Right renal cortex interstitium (tissue), 3 donors: Measurements from ENCODE around the gene ARHGAP15. TPM values are rescaled to one million over a fixed set of nuclear protein-coding genes. Genes with fewer than 3 reads are reported as not detected.
"Not testable (repeated sequence)": the region's sequence is repeated elsewhere in the genome, so short reads cannot be mapped to it uniquely, and the experiment has no call there.

Experiments used
- DNase-seq, 3 donors: peaks; one replicate each; pipeline ENCODE4 v3.0.0-alpha.2; 2013; ENCODE audit warnings: low read depth in 3 of 3, low spot score in 2 of 3
- polyA plus RNA-seq, 3 donors: library from polyadenylated mRNA; unstranded; fragments of 120-200 nt; gene quantifications; one replicate each; pipeline ENCODE4 v1.2.1, GENCODE V29; 2013; ENCODE audit not compliant: insufficient read length in 3 of 3

ARHGAP15 gene
- polyA plus RNA-seq, 3 donors, result 3.4 to 7.2 (median 5.1) TPM

DNA sequence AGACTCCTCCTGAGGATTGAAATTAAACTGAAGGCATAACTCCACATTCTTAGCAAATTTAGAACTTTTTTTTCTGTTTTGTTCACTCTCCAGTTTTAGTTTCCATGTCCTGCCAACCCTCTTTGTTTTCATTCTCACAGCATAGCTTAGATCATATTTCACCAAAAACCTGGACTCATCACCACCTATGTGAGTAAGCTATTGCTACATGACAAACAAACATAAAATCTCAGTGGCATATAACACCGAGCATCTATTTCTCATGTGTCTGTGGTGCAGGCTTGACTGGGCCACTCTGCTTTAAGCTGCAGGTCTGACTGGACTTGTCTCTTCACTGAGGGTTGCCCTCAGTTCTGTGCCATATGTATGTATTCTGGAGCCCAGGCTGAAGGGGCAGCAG, 385.2 kb downstream of the ARHGAP15 start:
- no peak for DNase-seq

DNA sequence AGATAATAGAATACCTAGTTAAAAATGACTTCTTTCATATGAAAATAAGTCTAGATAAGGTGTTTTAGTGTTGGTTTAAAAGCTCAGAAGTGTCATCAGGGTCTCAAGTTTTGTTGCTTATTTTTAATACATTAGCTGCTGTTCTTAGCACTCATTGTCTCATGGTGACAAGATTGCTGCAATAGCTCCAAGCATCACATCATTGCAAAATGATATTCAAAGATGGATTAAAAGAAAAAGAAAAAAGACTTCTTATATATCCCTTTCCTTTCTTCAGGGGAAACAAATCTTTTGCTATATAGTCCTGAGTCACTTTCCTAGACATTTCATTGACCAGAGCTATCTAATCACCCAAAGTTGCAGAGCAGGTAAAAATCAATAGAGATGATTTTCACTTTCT, 386.1 kb downstream of the ARHGAP15 start:
- DNase-seq, result no peak

DNA sequence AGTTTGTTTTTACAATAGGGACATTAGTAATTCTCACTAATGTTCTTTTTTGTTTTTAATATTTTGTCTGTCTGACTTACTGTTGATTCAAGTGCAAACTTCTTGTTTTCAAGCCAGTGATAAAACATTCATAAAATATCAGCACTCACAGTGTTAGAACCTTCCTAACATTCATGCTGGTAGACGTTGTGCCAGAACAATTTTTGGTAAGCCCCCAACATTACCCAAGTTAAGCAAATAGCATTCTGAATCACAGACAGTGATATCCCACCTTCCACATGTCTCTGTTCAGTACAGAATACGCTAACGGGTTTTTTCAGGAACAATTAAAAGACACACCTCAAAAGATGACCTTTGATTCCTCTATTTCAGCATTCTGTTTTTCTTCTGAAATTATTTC, 390.3 kb downstream of the ARHGAP15 start:
- no peak for DNase-seq

DNA sequence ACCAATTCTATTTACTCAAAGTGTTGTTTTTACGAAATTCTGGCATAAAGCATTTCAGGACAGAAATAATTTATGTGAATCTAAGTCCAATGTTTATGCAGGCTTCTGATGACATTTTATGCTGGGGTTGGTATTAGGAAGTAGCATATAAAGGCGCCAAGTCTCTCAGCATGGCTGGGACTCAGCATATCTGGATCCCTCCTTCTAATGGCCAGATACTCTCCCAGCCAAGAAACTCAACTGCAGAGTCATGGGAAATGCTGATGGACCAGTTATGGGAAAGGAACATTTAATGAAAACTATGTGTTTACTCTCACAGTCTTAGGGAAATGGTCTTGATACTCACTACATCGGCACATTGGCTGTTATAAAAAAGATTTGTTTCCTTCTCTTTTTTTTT, 392.2 kb downstream of the ARHGAP15 start:
- DNase-seq, result no peak

DNA sequence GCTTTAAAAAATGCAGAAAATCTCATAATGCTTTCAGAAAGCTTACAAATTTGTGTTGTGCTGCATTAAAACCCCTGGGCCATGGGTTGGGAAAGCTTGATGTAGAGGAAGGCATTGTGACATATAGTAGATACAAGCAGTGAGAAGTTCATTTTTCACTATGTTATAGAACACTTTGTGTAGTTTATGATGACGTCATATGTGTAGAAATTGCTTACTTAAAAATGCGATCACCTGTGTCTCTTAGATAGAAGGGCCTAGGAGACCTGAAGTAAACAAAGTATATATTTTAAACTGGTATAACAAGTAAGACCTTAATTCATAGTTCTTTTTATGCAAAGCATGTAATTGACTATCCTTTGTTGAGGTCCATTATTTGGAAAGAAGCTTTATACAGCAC, 393.5 kb downstream of the ARHGAP15 start:
- DNase-seq, result no peak

DNA sequence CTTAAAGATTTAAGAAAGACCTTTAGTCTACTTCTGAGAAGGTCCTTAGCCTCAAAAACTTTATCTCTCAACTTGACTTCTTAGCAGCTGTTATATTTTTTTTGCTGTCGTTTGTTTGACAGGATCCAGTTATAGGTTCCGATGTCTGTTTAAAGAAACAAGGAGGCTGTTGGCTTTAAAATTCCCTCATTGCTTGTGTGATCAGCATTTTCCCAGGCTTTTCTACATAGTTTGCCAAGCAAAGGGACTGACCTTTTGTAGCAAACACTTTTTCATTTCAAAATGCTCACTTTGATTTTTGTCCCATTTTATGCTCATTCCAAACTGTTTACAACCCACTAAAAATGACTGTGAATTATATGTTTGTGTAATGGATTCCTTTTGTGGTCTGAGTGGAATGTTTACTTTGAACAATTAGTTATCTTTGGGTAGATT, 394.9 kb downstream of the ARHGAP15 start:
- no peak for DNase-seq

DNA sequence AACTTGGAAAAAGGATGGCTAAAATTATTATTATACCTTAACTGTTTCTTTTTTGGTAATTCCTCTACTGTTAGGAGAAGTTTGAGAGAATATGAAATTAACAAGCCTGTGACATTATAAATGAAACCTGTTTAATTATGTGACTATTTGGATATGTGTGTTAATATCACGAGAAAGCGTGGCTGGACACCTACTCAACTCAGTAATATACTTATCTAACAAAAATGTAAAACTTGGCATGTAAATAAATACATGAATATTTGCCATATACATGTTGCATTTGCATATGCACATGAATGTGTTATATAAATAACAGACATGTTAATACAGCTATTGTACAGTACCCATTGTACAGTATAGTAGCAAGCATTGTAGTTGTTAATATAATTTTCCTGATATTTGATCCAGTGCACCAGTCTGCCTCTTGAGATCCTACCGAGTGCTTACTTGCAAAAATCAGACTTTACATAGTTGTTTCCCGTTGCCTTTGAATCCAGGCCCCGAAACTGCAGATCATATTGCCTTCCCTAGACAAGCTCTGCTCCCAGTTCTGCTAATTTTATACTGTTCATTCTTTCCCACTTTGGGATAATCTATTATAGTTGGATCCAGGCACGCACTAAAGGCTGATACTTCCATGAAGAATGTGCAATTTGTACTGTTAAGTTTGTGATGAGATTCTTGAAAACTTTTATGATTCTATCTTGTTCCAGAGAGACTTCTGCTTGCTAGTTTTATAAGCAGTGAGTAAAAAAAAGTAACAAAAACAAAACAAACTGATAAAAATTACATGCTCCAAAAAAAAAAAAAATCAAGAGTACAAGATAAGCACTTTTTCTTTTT, 395.6 kb downstream of the ARHGAP15 start:
- DNase-seq, result no peak

DNA sequence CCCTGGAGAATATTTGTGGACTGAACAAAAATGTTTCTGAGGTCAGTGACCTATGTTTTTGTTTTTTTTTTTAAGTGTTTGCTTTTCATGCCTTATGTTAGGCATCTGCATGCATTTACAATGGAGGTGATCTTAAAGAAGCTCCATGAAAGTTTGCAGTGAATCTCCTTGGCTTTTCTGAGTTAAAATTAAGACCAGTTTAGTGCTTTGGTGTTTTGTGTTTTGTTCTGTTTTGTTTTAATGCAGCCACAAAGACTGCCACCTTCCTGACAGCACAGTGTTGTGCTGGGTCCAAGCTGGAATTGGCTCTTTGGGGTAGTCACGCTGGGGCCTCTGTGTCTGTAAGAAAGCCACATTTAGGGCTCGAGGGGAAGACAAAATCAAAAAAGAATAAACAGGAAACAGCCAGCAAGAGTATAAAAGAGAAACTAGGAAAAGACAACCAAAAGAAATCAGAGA, 396.2 kb downstream of the ARHGAP15 start:
- DNase-seq, result no peak

DNA sequence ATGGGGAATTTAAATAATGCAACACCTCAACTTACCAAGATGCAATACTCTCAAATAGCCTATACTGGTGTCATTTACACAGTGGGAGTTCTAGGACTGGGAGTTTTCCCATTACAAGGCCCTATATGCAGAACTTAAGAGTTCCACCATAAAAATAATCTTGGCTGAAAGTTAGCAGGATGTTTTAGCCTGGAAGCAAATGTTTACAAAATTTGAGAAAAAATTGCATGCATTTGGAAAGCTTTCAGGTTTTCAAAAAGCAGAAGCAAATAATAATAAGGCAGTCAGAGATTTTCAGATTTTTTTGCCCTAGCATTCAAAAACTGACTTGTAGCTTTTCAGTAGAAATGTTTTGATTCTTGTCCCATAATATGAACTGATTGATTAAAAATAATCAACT, 397.3 kb downstream of the ARHGAP15 start:
- no peak for DNase-seq

DNA sequence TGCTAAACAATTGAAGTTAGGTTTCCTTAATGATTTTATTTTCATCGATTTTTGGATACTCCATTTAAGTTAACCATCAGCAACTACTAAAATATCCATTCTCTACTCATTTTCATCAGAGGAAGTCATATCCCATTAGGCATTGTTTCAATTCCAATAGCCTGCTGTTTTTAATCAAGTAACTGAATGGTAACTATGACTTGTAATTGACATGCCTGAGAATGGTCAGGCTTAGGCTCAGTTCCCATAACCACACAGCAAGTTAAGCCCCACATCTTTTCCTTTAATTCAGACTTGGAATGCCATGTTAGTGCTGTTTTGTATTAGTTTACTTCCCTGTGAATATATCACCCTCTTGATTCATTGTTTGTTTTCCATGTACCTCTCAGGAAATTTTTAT, 398.8 kb downstream of the ARHGAP15 start:
- no peak for DNase-seq

DNA sequence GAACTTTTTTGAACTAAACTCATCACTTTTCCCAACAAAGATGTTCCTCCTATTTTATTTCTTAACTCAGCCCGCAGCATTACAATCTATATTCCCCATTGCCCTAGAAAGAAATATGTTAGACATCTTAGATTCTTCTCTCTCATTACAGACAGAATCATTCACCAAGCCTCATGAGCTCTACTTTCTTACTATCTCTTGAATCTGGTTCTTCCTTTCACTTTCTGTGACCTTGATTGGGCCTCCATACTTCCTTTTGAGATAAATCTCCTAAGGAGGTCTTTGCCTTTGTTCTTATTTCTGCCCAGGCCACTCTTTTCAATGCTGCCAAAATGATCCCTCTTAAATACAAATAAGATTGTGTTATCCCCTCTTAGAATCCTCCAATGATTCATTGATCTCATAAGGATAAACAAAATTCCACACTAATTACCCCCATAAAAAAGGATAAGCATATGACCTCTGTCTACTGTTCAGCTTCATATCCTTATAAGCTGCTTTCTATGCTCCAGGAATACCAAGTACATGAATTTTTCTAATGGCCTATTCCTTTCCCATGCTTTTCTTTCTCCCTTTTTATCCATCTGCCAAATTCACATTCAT, 400.0 kb downstream of the ARHGAP15 start:
- no peak for DNase-seq

DNA sequence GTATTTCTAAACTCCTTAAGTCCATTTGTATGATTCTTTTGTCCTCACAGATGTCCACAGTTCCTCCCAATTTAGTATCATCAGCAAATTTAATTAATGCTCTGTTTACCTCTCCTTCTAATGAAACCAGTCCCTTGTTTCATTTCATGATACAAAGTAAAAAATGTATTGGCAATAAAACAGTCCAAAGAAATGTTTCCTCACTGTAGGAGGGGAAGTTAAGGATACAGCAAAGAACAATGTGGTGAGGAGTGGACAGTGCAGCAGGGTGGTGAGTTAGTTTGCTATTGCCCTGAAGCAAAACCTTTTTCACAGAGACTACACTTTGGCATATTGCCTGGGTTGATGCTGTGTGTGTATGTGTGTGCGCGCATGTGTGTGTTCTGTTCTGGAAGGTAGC, 401.5 kb downstream of the ARHGAP15 start:
- DNase-seq, result no peak

DNA sequence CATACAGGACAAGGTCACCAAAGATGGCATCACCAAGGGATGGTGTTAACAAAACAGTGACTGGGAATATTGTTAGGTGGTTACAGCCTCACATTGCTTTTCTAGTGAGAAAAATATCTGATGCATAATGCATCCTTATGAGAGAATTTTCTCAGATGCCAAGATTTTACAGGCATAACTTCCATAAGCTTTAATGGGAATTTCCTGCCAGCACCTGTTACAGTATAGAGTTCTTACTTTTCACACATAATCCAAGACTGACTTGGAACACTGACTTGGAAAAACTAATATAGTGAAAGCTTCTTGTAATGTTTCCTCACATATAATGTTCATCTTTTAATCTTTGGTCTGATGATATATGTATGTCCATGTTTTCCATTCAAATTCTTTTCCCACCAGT, 402.8 kb downstream of the ARHGAP15 start:
- DNase-seq, result no peak

DNA sequence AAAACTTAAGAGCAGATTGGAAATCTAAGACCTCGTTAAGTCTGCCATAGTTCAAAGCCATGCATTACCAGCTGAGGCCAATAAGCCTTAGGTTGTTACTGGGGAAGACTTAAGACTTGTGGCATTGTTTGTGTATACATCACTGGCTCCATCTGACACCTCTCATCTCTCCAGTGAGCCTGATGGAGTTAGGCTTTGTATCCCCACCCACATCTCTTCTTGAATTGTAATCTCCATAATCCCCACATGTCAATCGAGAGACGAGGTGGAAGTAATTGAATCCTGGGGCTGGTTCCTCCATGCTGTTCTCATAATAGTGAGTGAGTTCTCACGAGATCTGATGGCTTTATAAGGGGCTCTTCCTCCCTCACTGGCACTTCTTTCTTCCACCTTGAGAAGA, 404.6 kb downstream of the ARHGAP15 start:
- DNase-seq, result no peak

DNA sequence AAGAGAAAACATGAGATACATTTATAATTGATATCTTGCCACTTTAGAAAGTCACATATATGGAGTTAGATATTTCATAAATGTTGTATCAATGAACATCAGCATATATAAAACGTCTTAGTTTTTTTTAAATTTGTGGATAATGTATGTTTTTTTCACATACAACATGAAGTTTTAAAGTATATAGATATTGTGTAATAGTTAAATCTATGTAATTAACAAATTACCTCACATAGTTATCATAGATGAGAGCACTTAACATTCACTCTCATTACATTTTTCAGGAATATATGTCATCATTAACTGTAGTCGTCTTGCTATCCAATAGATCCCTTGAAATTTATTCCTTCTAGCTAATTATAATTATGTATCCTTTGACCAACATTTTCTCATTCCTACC, 406.6 kb downstream of the ARHGAP15 start:
- DNase-seq, result no peak

DNA sequence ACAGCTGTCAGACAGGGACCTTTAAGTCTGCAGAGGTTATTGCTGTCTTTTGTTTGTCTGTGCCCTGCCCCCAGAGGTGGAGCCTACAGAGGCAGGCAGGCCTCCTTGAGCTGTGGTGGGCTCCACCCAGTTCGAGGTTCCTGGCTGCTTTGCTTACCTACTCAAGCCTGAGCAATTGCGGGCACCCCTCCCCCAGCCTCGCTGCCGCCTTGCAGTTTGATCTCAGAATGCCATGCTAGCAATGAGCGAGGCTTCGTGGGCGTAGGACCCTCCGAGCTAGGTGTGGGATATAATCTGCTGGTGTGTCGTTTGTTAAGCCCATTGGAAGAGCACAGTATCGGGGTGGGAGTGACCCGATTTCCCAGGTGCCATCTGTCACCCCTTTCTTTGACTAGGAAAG, 412.7 kb downstream of the ARHGAP15 start:
- not testable (repeated sequence) for DNase-seq

DNA sequence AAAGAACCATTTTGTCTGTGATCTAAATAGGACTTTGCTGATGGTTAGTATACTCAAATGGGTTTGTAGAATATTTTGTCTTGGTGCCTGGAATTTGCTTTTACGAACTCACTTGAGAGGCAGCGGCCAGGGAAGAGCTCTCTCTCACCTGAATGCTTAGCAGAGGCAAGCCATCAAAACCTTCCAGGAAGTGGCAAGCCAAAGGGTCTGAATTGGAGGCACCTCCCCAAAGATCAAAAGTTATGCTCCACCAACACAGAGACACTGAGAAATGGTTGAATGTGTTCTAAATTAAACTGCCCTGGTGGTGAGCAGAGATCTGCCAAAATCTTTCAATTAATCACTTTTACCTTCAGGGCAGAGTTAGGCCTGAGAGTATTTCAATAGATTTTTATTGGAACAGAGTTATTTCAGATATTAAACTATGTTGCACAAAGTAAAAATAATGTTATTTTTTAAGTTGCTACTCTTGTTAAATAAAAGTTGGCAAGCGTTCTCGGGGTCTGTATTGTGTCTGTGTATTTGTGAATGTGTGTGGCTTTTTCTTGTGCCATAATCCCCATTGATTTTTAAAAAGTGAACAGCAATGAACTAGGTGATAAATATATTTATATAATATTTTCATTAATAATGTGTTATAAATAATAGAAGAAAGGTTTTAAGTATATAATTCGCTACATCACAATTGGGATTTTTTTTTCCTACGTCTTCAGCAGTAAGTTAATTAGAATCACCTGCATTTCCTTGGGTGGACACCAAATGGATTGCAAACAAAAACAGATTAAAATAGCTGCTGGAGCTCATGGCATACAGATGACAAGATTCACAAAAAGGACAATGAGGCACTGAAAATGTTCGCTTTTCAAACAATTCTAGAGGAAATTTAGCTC, 416.1 kb downstream of the ARHGAP15 start:
- DNase-seq, result no peak

DNA sequence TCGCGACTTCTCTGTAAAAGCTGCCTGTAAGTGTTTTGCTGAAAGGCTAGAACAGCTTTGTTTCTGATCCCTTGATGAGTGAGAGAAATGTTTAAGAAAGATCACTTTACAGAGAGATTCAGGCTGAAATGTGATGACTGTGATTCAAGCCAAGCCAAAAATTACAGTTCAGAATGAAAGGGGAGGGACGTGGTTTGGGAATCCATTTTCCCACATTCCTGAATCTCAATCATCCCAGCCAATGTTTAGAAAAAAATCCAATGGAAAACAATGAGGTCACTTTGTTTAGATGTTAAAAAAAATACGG, 416.7 kb downstream of the ARHGAP15 start:
- no peak for DNase-seq

DNA sequence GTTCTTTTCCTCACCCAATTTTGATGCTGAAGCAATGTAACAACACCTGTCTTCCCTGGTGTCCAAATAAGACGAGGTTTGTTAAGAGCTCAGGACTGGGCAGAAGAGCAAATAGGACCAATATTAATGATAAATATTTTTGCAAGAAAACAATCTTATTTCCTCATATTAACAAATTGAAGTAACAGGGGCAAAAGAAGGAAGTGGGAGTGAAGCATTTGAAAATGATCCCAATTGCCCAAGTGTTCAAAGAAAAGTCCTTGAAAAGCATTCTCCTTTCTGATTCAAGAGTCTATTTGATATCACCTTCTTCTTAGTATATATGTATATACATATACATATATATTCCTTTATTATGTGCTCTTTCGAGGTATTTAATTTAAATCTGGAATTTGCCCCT, 418.8 kb downstream of the ARHGAP15 start:
- DNase-seq, result no peak

DNA sequence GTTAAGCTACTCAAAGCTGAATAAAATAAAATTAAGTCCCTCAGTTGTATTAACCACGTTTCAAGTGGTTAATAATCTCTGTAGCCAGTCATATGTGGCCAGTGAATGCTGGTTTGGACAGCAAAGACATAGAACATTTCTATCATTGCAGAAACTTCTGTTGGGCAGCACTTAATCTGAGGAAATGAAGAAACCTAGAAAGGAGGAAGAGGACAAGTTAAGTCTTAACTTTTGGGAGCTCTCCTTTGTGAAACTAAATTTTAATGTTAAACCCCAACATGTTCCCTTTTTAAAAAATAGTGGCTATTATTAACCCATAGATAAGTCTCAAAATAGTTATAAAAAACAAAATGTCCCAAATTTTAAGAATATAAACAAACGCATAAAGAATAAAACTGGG, 421.3 kb downstream of the ARHGAP15 start:
- no peak for DNase-seq

DNA sequence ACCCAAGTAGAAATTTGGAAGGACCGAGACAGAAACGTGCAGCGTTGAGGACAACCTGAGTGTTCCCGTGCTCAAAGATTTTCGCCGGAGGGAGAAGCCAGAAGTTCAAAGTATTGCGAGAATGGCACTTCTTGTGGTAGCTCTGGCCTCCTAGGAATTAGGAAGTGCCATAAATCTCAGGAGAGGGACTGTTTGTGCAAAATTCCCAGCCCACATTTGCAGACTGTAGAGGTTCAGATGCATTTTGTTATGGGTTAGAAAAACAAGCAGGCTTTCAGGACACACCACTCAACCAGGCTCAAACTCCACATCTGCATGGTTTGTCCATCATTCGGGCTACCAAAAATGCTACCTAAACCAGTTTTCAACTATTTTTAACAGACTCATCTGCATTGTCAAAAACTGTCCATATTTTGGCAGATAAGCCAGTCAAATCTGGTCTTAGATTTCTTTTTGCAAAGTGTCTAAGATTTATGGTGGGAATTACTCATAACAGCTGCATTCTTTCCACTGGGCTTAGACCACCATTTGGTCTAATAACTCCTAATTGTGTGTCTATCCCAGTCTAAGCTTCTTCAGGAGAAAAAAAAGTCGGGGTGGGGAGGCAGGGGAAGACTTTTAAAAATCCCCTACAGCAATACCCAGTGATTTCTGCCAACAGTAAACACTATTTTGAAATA, 422.9 kb downstream of the ARHGAP15 start:
- DNase-seq, result no peak
